NT2/D1 (cell line): ENCODE results near the gene CCDC174.
A peak's percentile ranks its signal among the peaks of the same experiment; 100 is the strongest.

Source experiments
- SUZ12 ChIP-seq: IDR thresholded peaks from 2 replicates; pipeline ENCODE4 v1.6.1; 2011; ENCODE audit not compliant: insufficient read length, insufficient read depth; ENCODE audit errors: extremely low read depth
- YY1 ChIP-seq: IDR thresholded peaks from 2 replicates; pipeline ENCODE4 v1.6.1; 2011; ENCODE audit not compliant: insufficient read length, insufficient read depth
- ZNF274 ChIP-seq: IDR thresholded peaks from 2 replicates; pipeline ENCODE4 v1.6.1; 2011; ENCODE audit warnings: mild to moderate bottlenecking, low read depth, low read length

DNA sequence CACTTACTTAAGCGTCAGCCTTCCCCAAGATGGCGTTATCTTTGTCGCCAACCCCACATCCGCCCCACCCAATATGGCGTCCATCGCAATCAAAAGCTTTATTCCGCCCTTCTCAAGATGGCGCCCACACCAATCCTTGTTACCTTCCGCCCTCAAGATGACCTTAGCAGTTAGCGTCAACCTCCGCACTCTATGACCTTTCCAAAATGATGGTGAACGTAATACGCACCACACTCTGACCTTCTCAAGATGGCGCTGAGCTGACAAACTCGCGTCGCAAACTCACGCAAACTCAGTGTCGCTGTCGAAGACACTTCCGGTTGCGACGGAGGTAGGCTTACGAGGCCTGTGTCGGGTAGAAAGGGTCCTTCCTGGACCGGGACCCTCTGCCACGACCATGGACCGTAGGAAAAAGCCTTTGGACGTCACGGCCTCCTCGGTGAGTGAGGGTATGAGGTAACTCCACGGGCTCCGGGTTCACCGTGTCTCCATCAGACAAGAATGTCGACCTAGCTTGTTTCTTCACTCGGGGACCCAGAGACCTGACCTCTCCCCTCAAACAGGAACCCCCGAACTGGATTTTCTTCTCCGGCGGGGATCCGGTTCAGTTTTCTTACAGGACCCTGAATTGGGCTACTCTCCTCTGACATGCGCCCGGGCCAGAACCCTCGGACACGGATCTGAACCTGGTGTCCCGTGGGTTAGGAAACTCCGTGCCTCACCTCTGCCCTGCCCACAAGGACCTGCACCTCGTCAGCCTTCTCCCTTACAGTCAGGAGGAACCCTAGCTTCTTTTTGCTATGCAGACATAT, at the start of gene CCDC174:
- TF ChIP-seq ZNF274, result no peak
- peak; percentile 100 for TF ChIP-seq YY1
- no peak for TF ChIP-seq SUZ12
